ENCODE measurements around the gene SUCLG2. TPM values are rescaled to one million over a fixed set of nuclear protein-coding genes. Genes with fewer than 3 reads are reported as not detected.

SUCLG2 gene
- polyA plus RNA-seq, 1 experiment = 21.3 TPM

- H3K4me3 ChIP-seq (ENCODE audit: low read depth, low read length) = no peak overlapping the region
- ChIA-PET POLR2A (no interaction called here), CTCF (no interaction called here)
- no peak for DNase-seq (ENCODE audit: low read depth)
- H3K27me3 ChIP-seq (ENCODE audit: control insufficient read depth, insufficient read depth, low read length) = no peaks in the 10 kb centered on the region
- TF ChIP-seq, protein P1, sequence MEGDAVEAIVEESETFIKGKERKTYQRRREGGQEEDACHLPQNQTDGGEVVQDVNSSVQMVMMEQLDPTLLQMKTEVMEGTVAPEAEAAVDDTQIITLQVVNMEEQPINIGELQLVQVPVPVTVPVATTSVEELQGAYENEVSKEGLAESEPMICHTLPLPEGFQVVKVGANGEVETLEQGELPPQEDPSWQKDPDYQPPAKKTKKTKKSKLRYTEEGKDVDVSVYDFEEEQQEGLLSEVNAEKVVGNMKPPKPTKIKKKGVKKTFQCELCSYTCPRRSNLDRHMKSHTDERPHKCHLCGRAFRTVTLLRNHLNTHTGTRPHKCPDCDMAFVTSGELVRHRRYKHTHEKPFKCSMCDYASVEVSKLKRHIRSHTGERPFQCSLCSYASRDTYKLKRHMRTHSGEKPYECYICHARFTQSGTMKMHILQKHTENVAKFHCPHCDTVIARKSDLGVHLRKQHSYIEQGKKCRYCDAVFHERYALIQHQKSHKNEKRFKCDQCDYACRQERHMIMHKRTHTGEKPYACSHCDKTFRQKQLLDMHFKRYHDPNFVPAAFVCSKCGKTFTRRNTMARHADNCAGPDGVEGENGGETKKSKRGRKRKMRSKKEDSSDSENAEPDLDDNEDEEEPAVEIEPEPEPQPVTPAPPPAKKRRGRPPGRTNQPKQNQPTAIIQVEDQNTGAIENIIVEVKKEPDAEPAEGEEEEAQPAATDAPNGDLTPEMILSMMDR (IDR thresholded peaks at IDR 0.05; ENCODE audit: insufficient read depth, low read depth, low read length) = no peak
- no peaks in the 10 kb centered on the region for H3K36me3 ChIP-seq (ENCODE audit: control insufficient read depth, insufficient read depth, low read length)
Observed at GRCh38 chr3:67419779-67420178, 234.6 kb downstream of the SUCLG2 start.

DNA sequence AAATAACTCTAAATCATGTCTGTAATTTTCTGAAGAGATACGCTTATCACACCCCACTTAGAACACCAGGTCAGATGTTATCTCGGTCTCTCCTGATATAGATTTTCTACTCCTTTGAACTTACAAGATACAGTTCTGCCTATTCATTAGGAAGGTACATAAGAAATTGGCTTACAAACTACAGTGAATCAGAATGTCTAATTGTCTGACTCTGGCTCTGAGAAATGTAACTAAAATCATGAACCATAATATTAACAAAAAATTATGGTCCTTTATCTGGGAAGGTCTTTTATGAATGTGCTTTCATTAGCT, 235.2 kb downstream of the SUCLG2 start:
- ChIA-PET POLR2A (no interaction called here), CTCF (no interaction called here)
- no peak for DNase-seq (ENCODE audit: low read depth)
- no peaks in the 10 kb centered on the region for H3K36me3 ChIP-seq (ENCODE audit: control insufficient read depth, insufficient read depth, low read length)
- no peaks in the 10 kb centered on the region for H3K27me3 ChIP-seq (ENCODE audit: control insufficient read depth, insufficient read depth, low read length)
- H3K4me3 ChIP-seq (ENCODE audit: low read depth, low read length) = no peak overlapping the region
- TF ChIP-seq, protein P1 (IDR thresholded peaks at IDR 0.05; ENCODE audit: insufficient read depth, low read depth, low read length) = no peak

DNA sequence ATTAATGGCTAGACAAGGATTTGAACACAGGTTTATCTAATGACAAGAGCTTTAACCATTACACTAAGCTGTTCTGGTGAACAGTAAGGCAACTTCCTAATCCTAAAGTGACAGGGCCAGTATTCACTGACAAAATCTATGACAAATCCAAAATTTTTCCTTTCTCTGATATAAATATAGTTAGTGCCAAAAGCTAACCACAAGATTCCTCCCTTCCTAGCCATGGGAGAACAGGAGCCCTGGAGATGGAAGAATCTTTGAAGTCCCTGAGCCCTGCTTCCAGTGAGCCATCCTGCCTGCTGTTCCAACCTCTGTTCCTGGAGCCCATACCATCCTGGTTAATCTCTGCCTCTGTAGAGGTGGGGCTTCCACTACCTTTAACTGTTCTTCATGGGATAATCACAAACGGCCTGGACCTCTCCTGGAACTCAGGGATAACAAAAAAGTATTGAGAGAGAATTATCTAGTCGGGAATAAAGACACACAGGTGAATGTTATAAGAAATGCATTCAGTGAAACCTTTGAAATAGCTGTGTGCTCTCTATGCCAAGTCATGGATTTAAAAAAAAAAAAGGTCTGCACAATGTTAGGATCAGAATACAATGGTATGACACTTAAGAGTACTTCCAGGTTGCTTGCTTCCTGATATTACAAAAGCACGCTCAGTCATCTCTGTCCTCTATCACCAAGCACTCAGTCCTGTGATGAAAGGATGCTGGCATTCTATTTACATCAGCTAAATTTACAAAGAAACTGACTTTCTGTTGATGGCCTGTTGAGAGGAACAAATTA, 235.8 kb downstream of the SUCLG2 start:
- H3K36me3 ChIP-seq (ENCODE audit: control insufficient read depth, insufficient read depth, low read length) = no peaks in the 10 kb centered on the region
- POLR2A ChIA-PET = no interaction called here
- CTCF ChIA-PET = interaction anchor here (1.0 kb wide), 1 partner anchor 12 kb away, joined by 4 read pairs; no protein-coding TSS in a partner anchor
- TF ChIP-seq, protein P1 (IDR thresholded peaks at IDR 0.05; ENCODE audit: insufficient read depth, low read depth, low read length) = no peak
- H3K4me3 ChIP-seq (ENCODE audit: low read depth, low read length) = no peak overlapping the region
- no peaks in the 10 kb centered on the region for H3K27me3 ChIP-seq (ENCODE audit: control insufficient read depth, insufficient read depth, low read length)
- DNase-seq (ENCODE audit: low read depth) = no peak

DNA sequence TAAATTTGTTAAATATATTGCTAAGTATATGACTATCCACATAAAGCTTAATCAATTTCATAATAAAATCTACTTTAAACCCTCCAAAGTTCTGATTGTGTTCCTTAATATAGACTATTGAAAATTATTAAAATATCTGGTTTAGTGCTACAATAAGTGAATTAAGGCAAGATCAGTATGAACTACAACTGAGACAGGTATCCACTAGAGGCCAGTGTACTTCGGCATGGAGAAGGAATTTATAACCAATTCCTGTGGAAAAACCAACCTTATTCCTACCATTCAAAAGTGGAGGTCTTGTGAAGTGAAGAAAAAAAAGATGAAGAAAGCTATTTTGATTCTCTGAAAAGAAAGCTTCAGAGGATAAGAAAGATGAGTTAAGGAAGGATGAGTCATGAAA, 237.7 kb downstream of the SUCLG2 start:
- CTCF ChIA-PET = interaction anchor here (0.7 to 2.2 kb wide), 3 partner anchors 16 to 187 kb away, joined by 3 to 8 read pairs (median 3); no protein-coding TSS in a partner anchor
- DNase-seq (ENCODE audit: low read depth) = no peak

GRCh38 chr3:67415511-67415910, 238.9 kb downstream of the SUCLG2 start:
- POLR2A ChIA-PET = interaction anchor here (0.6 kb wide), 1 partner anchor 1181 kb away, joined by 3 read pairs; no protein-coding TSS in a partner anchor

More for the DNA sequence above, 237.7 kb downstream of the SUCLG2 start:
- TF ChIP-seq, protein P1 (IDR thresholded peaks at IDR 0.05; ENCODE audit: insufficient read depth, low read depth, low read length) = peak; percentile 12; the same call in 1 of the 2 replicates
- POLR2A ChIA-PET = no interaction called here
- no peaks in the 10 kb centered on the region for H3K27me3 ChIP-seq (ENCODE audit: control insufficient read depth, insufficient read depth, low read length)
- no peak overlapping the region for H3K4me3 ChIP-seq (ENCODE audit: low read depth, low read length)
- no peaks in the 10 kb centered on the region for H3K36me3 ChIP-seq (ENCODE audit: control insufficient read depth, insufficient read depth, low read length)

More at GRCh38 chr3:67415511-67415910, 238.9 kb downstream of the SUCLG2 start:
- H3K36me3 ChIP-seq (ENCODE audit: control insufficient read depth, insufficient read depth, low read length) = no peaks in the 10 kb centered on the region
- H3K4me3 ChIP-seq (ENCODE audit: low read depth, low read length) = no peak overlapping the region
- peak; percentile 39 for DNase-seq (ENCODE audit: low read depth)
- TF ChIP-seq, protein P1 (IDR thresholded peaks at IDR 0.05; ENCODE audit: insufficient read depth, low read depth, low read length) = no peak
- CTCF ChIA-PET = interaction anchor here (1.2 to 2.2 kb wide), 2 partner anchors 17 to 188 kb away, joined by 3 to 8 read pairs; no protein-coding TSS in a partner anchor
- H3K27me3 ChIP-seq (ENCODE audit: control insufficient read depth, insufficient read depth, low read length) = no peaks in the 10 kb centered on the region
